ENCODE data around the gene CDHR2.

CDHR2 gene

GRCh38 chr5:176532795-176533194 is 16.3 kb upstream of the CDHR2 start:
- TF ChIP-seq CTCF (IDR thresholded peaks at IDR 0.05; ENCODE audit: extremely low read depth, missing control alignments), result no peak
- DNase-seq (ENCODE audit: low spot score), result no peak

GRCh38 chr5:176533390-176533789 is 15.8 kb upstream of the CDHR2 start:
- no peak for TF ChIP-seq CTCF (IDR thresholded peaks at IDR 0.05; ENCODE audit: extremely low read depth, missing control alignments)
- no peak for DNase-seq (ENCODE audit: low spot score)

- peak; percentile 64 for DNase-seq (ENCODE audit: low spot score)
- TF ChIP-seq CTCF (IDR thresholded peaks at IDR 0.05; ENCODE audit: extremely low read depth, missing control alignments), result no peak
These were observed 15.1 kb upstream of the CDHR2 start for GRCh38 chr5:176533894-176534611.

GRCh38 chr5:176534640-176535039 is 14.5 kb upstream of the CDHR2 start:
- no peak for TF ChIP-seq CTCF (IDR thresholded peaks at IDR 0.05; ENCODE audit: extremely low read depth, missing control alignments)
- DNase-seq (ENCODE audit: low spot score), result peak; percentile 39

- no peak for TF ChIP-seq CTCF (IDR thresholded peaks at IDR 0.05; ENCODE audit: extremely low read depth, missing control alignments)
- peak; percentile 45 for DNase-seq (ENCODE audit: low spot score)
These were observed 14.0 kb upstream of the CDHR2 start for GRCh38 chr5:176535101-176535663.

GRCh38 chr5:176535664-176536131 is 13.4 kb upstream of the CDHR2 start:
- no peak for DNase-seq (ENCODE audit: low spot score)
- no peak for TF ChIP-seq CTCF (IDR thresholded peaks at IDR 0.05; ENCODE audit: extremely low read depth, missing control alignments)

- no peak for TF ChIP-seq CTCF (IDR thresholded peaks at IDR 0.05; ENCODE audit: extremely low read depth, missing control alignments)
- DNase-seq (ENCODE audit: low spot score), result peak; percentile 87
These were observed 12.8 kb upstream of the CDHR2 start for GRCh38 chr5:176536132-176536901.
